GM12873 (cell line): ENCODE data around the gene HOXD4.

Experiments used
- CTCF ChIP-seq: IDR thresholded peaks from 2 replicates; pipeline ENCODE4 v1.5.1; 2012; ENCODE audit warnings: low read depth, mild to moderate bottlenecking, moderate library complexity, low read length, control low read depth; ENCODE audit not compliant: insufficient read depth; ENCODE audit errors: missing control alignments

HOXD4 gene

DNA sequence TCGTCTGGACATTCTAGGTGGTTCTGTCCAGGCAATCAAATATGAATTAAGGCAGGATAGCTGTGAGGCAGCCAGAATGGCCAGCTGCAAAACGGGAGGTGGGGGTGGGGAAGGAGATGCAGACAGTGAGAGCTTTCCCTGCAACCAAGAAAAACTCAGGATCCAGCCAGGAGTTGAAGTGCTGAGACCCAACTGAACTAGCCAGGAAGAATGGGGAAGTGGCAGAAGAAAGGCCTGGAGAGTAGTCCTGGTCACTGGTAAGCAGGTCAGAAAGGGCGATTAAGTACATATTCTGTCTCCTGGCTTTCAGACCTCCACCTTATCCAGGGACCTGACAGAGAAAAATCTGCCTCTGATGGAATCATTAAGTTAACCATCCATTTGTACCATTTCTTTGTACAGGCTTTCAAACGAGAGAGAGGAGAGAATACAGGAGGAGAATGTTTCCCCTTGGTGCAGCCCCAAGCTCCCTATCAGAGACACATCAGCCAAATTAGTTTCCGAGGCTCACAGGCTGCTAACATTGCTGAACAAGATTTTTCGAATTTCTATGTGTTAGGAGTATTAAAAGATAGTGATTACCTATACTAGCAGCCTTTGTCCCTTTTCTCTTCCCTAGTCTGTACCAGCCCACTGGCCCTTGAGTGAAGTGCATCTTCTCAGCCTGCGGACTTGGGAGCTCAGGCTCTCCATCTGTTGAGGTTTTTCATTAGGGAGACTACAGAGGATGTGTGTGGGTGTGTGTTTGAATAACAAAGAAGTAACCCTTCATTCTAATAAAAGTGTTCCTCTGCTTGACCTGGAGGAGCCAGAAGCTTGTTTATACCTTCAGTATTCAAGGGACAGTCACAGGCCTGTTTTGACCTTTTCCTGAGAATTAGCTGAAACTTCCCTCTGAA is 24.6 kb downstream of the HOXD4 start:
- TF ChIP-seq CTCF, result no peak

DNA sequence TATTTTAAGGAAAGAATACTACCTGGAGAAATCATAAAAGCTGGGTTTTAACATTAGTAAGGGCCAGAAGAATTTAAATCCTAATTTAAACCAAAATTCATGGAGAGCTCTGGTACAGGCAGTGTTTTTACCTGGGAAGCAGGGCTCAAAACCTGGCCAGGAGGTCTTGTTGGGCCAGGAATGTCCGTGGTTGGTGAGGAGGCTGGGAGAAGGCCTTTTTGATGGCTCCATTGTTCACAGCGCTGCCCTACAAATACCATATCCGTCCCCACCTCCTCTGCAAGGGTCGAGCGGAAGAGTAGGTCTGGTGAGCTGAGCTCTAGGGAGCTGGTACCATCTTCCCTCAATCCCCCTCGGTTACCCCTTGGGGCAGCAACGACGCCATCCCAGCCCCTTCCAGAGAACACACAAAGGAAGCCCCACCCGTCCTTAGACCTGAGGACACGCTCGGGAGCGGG is 26.3 kb downstream of the HOXD4 start:
- TF ChIP-seq CTCF, result no peak

- no peak for TF ChIP-seq CTCF
Observed at GRCh38 chr2:176178038-176178756, 26.8 kb downstream of the HOXD4 start.

GRCh38 chr2:176178757-176179295 is 27.5 kb downstream of the HOXD4 start:
- no peak for TF ChIP-seq CTCF

GRCh38 chr2:176181551-176181950 is 30.2 kb downstream of the HOXD4 start:
- no peak for TF ChIP-seq CTCF

- TF ChIP-seq CTCF, result no peak
Observed at GRCh38 chr2:176182671-176183070, 31.3 kb downstream of the HOXD4 start.

DNA sequence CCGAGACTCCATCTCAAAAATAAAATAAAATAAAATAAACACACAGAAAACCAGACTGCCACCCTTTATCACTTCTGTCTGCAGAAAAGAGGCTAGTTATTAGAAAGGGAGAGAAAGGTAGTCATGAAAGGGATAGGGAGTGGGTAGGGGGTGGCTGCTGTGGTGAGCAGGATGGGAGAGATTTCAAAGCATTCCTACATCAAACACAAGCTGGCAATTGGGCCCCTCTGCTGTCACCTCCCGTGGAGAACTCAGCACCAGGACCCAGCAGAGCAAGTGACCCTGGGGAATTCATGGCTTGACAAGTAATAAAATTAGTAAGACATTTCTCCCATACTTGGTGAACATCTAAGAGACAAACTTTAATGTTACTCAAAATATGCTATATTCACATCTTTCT is 33.4 kb downstream of the HOXD4 start:
- no peak for TF ChIP-seq CTCF
